ENCODE data around the gene DHX8. TPM values are rescaled to one million over a fixed set of nuclear protein-coding genes. Genes with fewer than 3 reads are reported as not detected.
A peak's percentile ranks its signal among the peaks of the same experiment; 100 is the strongest.

Gene DHX8
- total RNA-seq, 1 experiment from 2014 or later, result 34.5 TPM

DNA sequence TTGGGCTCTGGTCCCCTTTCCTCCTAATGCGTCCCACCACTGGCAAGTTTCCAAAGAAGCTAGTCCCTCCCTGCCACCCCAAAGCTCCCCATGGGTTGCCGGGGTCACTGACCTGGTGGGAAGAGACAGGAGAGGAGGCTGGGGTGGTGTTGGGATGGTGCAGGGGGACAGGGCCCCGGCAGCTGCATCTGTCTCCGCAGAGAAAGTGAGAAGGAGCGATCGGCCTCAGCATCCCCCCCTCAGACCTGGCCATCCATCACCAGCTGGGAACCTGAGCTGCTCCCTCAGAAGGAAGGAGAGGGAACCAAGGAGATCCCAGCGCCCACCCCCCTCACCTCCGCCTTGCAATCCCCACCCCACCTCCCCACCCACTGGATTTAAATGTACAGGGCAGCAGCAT lies 59.1 kb downstream of the DHX8 start:
- Histone ChIP-seq H3K36me3 (ENCODE audit: low read depth, low read length) (no peaks in the 10 kb centered on the region), H3K27me3 (ENCODE audit: low read length) (no peaks in the 10 kb centered on the region), H3F3A (ENCODE audit: low read length, unreplicated experiment) (no peaks in the 10 kb centered on the region), H3K27ac (ENCODE audit: low read length) (no peak overlapping the region), H2AFZ (ENCODE audit: low read length) (no peak overlapping the region), H3K9me3 (ENCODE audit: low read length) (no peaks in the 10 kb centered on the region), H3K4me2 (ENCODE audit: low read length) (peak overlapping the region; percentile 90; the same call in 1 of the 2 replicates), H3K4me1 (ENCODE audit: insufficient read depth, low read length) (peaks cover 33% of the 10 kb centered on the region), H3K4me3 (ENCODE audit: low read length) (no peak overlapping the region), H3K79me2 (ENCODE audit: low read length) (peaks cover 57% of the 10 kb centered on the region), H4K20me1 (ENCODE audit: low read length) (no peaks in the 10 kb centered on the region), H3K9me2 (replicated peaks; ENCODE audit: low read length) (no peaks in the 10 kb centered on the region), H3K9ac (ENCODE audit: low read length) (no peak overlapping the region)
- BruUV-seq (replicated peaks), result no TSS peak
- intact Hi-C loops (cut with micrococcal nuclease), result no loop called here
- POLR2A ChIA-PET (ENCODE audit: unreplicated experiment), result no interaction called here
- CTCF ChIA-PET, result interaction anchor here (1.0 kb wide), 1 partner anchor 20 kb away, joined by 3 read pairs; no protein-coding TSS in a partner anchor
- no peak for TF ChIP-seq EZH2 (IDR thresholded peaks at IDR 0.05; ENCODE audit: low read length, unreplicated experiment)
- TF ChIP-seq EZH2phosphoT487 (IDR thresholded peaks at IDR 0.05; ENCODE audit: borderline replicate concordance, low read length), result no peak
- TF ChIP-seq, protein P1, sequence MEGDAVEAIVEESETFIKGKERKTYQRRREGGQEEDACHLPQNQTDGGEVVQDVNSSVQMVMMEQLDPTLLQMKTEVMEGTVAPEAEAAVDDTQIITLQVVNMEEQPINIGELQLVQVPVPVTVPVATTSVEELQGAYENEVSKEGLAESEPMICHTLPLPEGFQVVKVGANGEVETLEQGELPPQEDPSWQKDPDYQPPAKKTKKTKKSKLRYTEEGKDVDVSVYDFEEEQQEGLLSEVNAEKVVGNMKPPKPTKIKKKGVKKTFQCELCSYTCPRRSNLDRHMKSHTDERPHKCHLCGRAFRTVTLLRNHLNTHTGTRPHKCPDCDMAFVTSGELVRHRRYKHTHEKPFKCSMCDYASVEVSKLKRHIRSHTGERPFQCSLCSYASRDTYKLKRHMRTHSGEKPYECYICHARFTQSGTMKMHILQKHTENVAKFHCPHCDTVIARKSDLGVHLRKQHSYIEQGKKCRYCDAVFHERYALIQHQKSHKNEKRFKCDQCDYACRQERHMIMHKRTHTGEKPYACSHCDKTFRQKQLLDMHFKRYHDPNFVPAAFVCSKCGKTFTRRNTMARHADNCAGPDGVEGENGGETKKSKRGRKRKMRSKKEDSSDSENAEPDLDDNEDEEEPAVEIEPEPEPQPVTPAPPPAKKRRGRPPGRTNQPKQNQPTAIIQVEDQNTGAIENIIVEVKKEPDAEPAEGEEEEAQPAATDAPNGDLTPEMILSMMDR (conservative IDR thresholded peaks at IDR 0.05; ENCODE audit: low read depth, low read length), result no peak
- ATAC-seq (no peak), DNase-seq (no peak)

DNA sequence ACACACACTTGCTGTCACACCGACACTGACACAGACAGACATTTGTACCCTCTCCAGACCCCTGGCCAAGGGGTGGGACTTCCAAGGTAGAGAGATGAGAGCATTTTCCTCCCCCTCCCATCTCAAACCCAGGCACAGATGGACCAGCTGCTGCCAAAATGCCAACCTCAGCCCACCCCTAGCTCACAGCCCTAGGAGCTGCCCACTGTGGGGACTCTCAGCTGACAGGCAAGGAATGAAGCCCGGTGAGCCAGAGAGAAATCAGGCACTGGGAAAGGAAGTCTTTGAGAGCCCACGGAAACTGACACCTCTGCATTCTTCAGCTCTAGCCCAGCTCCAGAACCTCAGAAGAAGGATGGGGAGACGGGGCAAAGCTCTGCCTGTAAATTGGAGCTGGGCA lies 59.5 kb downstream of the DHX8 start:
- H4K20me1 ChIP-seq (ENCODE audit: low read length), result no peaks in the 10 kb centered on the region
- H3K9me3 ChIP-seq (ENCODE audit: low read length), result no peaks in the 10 kb centered on the region
- intact Hi-C loops (cut with micrococcal nuclease), result no loop called here
- TF ChIP-seq EZH2 (IDR thresholded peaks at IDR 0.05; ENCODE audit: low read length, unreplicated experiment) (no peak), EZH2phosphoT487 (IDR thresholded peaks at IDR 0.05; ENCODE audit: borderline replicate concordance, low read length) (no peak)
- TF ChIP-seq, protein P1 (conservative IDR thresholded peaks at IDR 0.05; ENCODE audit: low read depth, low read length), result no peak
- H3K36me3 ChIP-seq (ENCODE audit: low read depth, low read length), result no peaks in the 10 kb centered on the region
- CTCF ChIA-PET, result interaction anchor here (1.0 kb wide), 1 partner anchor 20 kb away, joined by 3 read pairs; no protein-coding TSS in a partner anchor
- H3K9me2 ChIP-seq (replicated peaks; ENCODE audit: low read length), result no peaks in the 10 kb centered on the region
- peak overlapping the region; percentile 90 for H3K4me2 ChIP-seq (ENCODE audit: low read length)
- peak overlapping the region; percentile 91; the same call in 1 of the 2 replicates for H3K9ac ChIP-seq (ENCODE audit: low read length)
- H3K27ac ChIP-seq (ENCODE audit: low read length), result no peak overlapping the region
- H2AFZ ChIP-seq (ENCODE audit: low read length), result no peak overlapping the region
- no peak for ATAC-seq
- H3K4me3 ChIP-seq (ENCODE audit: low read length), result peak overlapping the region; percentile 75
- DNase-seq, result peak; percentile 30
- POLR2A ChIA-PET (ENCODE audit: unreplicated experiment), result interaction anchor here (0.5 kb wide), 1 partner anchor 28 kb away, joined by 3 read pairs; no protein-coding TSS in a partner anchor
- no peaks in the 10 kb centered on the region for H3K27me3 ChIP-seq (ENCODE audit: low read length)
- H3F3A ChIP-seq (ENCODE audit: low read length, unreplicated experiment), result no peaks in the 10 kb centered on the region
- peaks cover 57% of the 10 kb centered on the region for H3K79me2 ChIP-seq (ENCODE audit: low read length)
- H3K4me1 ChIP-seq (ENCODE audit: insufficient read depth, low read length), result peaks cover 33% of the 10 kb centered on the region
- BruUV-seq (replicated peaks), result no TSS peak
